NB4 (cell line): ENCODE results near the gene CD2AP.

Experiments
- CTCF ChIP-seq: IDR thresholded peaks from one replicate; pipeline ENCODE4 v1.5.1; 2012; ENCODE audit warnings: low read depth, low read length
- POLR2A ChIP-seq: IDR thresholded peaks from 2 replicates; pipeline ENCODE4 v1.6.1; 2011; ENCODE audit warnings: mild to moderate bottlenecking; ENCODE audit not compliant: insufficient read length; ENCODE audit errors: extremely low read depth
- TF ChIP-seq, protein P1 (sequence below): IDR thresholded peaks from 2 replicates; pipeline ENCODE4 v1.6.1; 2011; ENCODE audit warnings: low read depth, low read length

- no peak for TF ChIP-seq CTCF
- TF ChIP-seq, protein P1, sequence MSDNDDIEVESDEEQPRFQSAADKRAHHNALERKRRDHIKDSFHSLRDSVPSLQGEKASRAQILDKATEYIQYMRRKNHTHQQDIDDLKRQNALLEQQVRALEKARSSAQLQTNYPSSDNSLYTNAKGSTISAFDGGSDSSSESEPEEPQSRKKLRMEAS: no peak
- no peak for TF ChIP-seq POLR2A
Observed at GRCh38 chr6:47654255-47654654, 176.7 kb downstream of the CD2AP start.
